8988T (cell line): ENCODE results near the gene KEAP1.
A peak's percentile ranks its signal among the peaks of the same experiment; 100 is the strongest.
"Not testable (repeated sequence)": the region's sequence is repeated elsewhere in the genome, so short reads cannot be mapped to it uniquely, and the experiment has no call there.

ENCODE experiments used
- DNase-seq: peaks from one replicate; pipeline ENCODE4 v3.0.0; 2011

Gene KEAP1

DNA sequence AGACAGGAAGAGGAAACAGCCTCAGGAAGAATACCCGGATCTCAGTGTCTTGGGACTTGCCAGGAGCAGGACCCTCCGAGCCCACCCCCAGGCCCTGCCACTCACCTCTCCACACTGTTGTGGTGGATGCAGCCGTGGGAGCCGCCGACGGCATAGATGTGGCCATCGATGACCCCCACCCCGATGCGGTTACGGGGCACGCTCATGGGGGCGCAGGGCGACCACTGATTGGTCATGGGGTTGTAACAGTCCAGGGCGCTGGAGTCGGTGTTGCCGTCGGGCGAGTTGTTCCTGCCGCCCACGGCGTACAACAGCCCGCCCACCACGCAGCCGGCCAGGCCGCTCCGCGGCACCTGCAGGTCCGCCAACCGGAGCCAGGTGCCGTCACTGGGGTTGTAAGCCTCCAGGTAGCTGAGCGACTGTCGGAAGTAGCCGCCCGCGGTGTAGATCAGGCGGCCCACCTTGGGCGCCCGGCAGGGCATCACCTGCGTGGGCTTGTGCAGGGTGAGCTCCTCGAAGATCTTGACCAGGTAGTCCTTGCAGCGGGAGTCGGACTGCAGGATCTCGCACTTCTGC, 11.6 kb downstream of the KEAP1 start:
- DNase-seq = no peak

DNA sequence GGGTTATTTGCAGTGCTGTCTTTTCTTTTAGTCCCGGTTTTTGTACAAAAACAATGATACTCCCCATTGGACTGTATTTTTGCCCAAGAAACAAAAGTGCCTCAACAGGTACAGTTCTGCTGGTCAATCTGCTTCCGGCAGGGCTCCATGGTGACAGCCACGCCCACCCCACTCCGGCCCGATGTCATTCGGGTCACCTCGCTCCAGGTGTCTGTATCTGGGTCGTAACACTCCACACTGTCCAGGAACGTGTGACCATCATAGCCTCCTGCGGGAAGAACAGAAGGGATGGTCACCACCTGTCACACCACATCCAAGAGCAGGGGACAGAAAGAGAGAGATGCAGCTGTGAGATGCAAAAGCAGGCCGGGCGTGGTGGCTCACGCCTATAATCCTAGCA, 16.6 kb downstream of the KEAP1 start:
- no peak for DNase-seq

DNA sequence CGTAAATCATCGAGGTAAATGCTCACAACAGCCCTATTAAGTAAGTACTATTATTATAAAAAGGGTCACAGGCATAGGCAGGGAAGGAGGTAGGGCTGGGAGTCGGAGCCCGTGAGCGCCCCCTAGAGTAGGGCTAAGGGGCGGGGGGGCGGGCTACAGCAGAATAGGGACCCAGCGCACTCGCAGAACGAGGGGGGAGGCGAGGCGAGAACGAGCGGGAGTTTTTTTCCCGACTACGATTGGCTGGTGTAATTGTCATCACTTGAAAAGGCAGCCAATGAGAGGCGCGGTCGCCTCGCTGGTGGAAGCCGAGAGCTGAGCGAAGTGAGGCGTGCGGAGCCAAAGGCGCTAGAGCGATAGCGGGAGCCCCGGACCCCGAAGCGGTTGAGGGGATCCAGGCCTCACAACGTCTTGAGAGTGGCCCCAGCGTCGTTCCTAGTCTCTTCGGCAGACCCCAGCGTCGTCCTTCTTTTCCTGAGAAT, 24.2 kb downstream of the KEAP1 start:
- DNase-seq = peak; percentile 51

DNA sequence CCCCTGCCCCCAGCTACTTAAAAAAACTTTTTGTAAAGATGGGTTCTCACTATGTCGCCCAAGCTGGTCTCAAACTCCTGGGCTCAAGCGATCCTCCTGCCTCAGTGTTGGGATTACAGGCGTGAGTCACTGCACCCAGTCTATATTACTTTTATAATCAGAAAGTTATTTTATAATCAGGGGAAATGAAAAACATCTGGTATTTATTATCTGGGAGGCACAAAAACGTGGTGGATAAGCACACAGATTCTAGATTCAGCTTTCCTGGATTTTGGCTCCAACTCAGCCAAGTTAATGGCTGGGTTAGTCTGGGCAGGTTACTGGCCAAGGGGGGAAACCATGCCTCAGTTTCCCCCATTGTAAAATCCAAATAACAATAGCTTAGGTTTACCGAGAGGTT, 24.7 kb downstream of the KEAP1 start:
- no peak for DNase-seq

DNA sequence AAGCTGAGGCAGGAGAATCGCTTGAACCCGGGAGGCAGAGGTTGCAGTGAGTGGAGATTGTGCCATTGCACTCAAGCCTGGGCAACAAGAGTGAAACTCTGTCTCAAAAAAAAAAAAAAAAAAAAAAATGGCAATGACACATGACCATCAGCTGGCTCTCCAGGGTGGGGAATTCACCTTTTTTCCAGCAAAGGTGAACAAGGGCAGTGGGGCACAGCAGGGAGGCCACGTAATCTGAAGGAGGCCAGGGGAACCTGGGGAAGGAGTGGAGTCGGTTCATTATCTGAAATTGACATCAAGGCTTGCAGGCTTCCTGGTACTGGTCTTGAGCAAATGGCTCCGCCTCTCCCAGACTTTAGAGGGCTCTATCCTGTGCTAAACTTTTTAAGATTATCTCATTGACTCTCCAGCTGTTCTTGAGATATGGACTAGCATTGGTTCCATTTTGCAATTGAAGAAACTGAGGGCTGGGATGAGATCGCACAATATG, 28.1 kb downstream of the KEAP1 start:
- no peak for DNase-seq

DNA sequence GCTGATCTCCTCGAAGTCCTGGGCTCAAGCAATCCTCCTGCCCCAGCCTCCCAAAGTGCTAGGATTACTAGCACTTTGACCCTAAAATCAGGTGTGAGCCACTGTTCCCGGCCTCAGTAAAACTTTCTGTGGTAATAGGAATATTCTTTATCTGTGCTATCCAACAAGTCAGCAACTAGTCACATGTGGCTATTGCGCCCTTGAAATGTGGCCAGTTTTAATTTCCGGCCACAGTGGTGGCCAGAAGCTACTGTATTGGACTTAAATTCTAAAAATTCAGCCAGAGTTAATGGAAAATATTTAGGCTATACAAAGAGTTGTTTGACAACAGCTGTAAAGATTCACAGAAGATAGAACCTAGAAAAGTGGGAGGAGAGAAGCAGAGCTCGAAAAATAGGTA, 30.0 kb downstream of the KEAP1 start:
- no peak for DNase-seq

DNA sequence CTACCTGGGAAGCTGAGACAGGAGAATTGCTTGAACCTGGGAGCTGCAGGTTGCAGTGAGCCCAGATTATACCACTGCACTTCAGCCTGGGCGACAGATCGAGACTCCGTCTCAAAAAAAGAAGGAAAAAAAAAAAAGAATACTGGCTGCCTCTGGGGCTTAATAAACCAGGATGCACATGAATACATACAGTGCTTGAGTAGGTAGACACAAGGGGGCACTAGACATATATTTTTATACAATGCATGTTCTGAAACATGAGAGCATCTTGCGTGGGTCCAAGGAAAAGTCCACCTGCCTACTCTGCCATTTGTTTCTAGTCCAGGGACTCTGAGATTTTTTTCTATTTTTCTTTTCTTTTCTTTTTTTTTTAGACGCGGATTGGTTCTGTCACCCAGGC, 31.2 kb downstream of the KEAP1 start:
- DNase-seq = no peak

DNA sequence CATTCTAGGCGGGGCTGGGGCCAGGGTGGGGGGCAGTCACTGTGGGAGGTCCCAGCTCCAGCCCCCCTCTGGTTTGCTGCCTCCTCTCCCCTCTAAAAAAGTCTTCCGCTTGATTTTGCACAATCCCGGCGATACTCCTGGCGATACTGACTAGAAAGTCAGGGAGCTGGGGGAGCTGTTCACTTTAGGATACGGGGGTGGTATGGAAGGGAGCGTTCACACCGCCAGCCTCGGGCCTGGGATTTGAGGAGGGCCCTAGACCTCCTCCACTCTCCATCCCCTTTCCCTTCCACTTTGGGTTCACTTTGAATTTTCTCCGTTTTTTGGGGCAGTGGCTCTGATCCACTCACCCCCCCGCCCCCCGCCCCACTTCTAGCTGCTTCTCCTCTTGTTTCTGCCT, 35.0 kb downstream of the KEAP1 start:
- no peak for DNase-seq

DNA sequence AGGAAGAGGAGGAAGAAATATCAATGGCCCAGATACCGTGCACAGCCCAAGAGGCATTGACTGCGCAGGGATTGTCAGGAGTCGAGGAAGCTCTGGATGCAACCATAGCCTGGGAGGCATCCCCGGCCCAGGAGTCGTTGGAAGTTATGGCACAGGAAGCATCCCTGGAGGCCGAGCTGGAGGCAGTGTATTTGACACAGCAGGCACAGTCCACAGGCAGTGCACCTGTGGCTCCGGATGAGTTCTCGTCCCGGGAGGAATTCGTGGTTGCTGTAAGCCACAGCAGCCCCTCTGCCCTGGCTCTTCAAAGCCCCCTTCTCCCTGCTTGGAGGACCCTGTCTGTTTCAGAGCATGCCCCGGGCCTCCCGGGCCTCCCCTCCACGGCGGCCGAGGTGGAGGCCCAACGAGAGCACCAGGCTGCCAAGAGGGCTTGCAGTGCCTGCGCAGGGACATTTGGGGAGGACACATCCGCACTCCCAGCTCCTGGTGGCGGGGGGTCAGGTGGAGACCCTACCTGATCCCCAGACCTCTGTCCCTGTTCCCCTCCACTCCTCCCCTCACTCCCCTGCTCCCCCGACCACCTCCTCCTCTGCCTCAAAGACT, 36.0 kb downstream of the KEAP1 start:
- no peak for DNase-seq

DNA sequence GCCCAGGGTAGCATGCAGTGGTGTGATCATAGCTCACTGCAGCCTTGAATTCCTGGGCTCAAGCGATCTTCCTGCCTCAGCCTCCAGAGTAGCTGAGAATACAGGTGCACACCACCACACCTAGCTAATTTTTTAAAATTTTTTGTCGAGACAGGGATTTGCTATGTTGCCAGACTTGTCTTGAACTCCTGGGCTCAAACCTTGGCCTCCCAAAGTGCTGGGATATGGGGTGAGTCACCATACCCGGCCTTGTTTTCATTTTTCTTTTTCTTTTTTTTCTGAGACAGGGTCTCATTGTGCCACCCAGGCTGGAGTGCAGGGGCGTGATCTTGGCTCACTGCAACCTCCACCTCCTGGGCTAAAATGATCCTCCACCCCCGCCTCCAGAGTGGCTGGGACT, 38.7 kb downstream of the KEAP1 start:
- DNase-seq = no peak

DNA sequence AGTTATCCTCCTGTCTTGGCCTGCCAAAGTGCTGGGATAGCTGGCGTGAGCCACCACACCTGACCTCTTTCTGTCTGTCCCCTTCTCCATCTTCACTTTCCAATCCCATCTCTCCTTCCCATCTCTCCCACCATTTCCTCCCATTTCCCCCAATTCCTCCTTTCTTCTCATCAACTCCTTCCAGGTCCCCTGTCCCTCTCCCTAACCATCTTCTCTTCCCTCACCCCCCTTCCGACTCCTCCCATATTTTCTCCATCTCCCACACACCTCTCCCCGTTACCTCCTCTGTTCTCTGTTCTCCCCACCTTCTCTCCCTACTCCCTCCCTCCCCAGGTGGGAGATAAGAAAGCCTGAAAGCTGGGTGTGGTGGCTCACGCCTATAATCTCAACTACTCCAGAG, 40.6 kb downstream of the KEAP1 start:
- DNase-seq = no peak

DNA sequence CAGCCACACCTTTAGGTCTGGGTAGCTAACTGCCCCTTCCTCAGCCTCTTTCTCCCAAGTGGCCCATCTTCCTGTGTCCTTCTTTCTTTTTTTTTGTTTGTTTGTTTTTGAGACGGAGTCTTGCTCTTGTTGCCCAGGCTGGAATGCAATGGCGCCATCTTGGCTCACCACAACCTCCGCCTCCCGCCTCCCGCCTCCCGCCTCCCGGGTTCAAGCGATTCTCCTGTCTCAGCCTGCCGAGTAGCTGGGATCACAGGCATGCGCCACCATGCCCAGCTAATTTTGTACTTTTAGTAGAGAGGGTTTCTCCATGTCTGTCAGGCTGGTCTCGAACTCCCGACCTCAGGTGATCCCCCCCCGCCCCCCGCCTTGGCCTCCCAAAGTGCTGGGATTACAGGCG, 41.1 kb downstream of the KEAP1 start:
- not testable (repeated sequence) for DNase-seq

DNA sequence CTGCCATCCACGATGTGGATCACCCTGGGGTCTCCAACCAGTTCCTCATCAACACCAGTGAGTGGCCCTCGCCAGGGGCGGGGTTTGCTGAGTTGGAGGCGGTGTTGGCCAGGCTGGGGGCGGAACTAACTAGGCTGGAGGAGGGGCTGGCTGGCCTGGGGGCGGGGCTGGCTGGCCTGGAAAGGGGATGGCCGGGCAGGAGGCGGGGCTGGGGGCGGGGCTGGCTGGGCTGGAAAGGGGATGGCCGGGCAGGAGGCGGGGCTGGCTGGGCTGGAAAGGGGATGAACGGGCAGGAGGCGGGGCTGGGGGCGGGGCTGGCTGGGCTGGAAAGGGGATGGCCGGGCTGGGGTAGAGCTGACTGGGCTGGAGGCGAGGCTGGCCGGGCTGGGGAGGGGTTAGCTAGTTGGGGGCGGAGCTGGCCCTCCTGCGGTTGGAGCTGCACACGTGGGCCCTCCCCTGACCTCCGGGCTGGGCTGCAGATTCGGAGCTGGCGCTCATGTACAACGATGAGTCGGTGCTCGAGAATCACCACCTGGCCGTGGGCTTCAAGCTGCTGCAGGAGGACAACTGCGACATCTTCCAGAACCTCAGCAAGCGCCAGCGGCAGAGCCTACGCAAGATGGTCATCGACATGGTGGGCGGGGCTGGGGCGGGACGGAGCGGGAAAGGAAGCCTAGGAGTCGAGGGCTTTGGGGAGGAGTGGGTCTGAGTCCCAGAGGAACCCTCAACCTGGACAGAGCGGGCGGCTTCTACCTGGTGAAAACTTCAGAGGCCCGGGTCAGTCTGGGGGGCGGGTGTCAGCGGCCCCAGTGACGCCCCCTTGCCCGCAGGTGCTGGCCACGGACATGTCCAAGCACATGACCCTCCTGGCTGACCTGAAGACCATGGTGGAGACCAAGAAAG, 41.9 kb downstream of the KEAP1 start:
- peak; percentile 89 for DNase-seq

DNA sequence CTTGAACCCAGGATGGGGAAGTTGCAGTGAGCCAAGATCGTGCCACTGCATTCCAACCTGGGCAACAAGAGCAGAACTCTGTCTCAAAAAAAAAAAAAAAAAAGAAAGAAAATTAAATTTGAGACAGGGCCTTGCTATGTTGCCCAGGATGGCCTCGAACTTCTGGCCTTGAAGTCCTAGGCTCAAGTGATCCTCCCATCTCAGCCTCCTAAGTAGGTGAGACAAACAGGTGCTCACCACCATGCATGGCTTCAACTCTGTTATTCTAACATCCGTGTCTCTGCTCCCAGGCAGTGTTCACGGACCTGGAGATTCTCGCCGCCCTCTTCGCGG, 42.5 kb downstream of the KEAP1 start:
- no peak for DNase-seq

DNA sequence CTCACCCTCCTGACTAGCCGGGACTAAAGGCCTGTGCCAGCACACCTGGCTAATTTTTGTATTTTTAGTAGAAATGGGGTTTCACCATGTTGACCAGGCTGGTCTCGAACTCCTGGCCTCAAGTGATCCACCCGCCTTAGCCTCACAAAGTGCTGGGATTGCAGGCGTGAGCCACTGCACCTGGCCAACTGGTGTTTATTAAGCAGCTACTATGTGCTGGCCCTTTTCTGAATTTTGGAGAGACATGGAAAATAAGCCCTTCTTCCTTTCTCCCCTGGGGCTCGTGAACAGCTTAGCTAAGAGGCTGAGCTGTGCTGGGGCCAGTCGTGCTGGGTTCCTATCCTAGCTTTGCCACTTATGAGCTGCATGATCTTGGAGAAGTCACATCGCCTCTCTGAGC, 44.4 kb downstream of the KEAP1 start:
- not testable (repeated sequence) for DNase-seq

DNA sequence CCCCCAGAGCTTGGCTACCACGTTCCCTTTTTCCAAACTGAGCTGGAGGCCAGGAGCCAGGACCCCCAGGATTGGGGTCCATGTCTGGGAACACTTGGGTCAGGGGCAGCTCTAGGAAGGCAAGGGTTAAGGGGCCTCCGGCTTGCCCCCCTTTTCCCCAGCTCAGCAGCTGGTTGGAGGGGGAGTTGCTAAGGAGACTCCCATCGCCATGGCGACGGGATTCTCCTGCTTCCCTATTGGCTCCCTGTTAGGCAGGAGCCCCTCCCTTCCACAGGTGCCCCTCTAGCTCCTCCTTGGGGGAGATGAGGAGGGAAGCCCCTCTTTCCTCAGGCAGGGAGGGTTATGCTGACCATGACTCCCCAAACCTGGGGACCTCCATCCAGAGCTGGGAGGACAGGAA, 48.9 kb downstream of the KEAP1 start:
- peak; percentile 75 for DNase-seq

DNA sequence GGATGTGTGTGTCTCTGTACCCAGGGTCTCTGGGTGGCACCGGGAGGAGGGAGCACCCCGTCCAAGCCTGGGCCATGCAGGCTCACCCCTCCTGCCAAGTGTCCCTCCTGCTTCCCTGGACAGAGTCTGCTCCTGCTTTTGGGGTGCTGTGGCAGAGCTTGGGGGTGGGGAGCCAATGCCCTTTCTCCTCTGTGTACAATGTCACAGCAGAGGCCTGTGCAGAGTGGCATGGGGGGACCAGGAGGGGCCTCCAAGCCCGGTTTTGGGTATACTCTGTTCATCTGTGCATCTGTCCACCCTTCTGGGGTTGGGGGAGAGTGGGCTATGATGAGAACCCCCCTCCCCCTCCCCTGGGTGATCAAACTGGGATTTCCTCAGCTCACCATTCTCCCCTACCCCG, 49.3 kb downstream of the KEAP1 start:
- no peak for DNase-seq

DNA sequence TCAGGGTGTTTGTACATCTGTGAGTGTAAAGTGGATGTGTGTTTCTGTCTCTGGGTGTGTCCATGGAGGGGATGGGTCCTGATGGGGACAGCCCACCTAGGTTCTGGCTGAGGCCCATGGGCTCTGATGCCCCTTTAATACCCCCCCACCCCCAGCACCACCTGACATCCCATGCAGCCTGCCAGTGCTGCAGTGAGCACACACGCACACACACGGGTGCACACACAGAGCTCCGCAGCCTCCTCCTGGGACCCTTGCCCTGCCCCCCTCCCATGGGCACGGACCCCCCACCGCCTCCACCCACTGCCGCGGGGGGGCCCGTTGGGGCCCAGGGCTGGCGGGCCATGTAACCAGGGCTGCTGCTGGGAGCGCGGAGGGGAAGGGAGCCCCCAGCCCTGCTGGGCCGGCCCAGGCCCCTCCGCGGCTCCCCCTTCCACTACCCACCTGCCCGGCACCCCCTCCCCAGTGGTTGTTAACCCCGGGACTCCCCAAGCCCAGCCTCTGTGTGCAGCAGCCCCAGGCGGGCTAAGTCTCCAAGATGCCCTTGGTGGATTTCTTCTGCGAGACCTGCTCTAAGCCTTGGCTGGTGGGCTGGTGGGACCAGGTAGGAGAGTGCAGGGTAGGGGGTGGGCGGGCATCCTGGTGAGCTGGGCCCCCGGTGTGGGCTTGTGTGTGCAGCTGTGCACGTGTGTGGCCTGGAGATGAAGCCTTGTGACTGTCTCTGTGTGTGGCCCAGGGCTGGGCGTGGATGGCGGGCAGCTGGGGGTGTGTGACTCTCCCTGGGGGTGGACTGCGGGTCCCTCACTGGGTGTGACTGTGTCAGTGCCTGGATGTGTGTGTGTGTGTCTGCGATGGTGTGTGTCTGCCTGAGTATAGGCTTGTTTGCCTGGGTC, 50.2 kb downstream of the KEAP1 start:
- no peak for DNase-seq

DNA sequence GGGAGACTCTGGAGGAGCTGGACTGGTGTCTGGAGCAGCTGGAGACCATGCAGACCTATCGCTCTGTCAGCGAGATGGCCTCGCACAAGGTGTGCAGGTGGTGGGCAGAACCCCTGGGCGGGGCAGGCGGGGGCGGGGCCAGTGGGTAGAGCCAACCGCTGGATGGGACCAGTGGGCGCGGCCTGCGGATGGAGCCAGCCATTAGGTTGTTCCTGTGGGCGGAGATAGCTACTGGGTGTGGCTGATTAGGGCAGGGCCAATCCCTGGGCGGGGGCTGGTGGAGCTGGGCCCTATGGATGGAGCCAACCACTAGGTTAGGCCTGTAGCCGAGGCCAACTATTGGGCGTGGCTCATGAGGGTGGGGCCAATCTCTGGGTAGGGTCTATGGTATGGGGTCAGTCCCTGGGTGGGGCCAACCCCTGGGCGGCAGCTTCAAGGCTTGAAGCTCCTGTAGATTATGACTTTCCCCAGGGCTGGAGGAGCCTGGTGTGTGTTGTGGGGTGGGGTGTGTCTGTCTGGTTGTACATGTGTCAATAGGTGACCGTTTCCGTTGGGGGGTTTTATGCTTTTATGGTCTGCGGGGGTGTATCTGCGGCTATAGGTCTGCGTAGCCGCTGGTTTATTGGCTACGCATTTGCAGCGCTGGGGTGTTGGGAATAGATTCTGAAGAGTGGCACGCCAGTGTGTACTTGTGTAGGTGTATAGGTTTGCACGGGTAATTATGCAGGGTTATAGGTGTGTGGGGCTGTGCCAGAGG, 52.1 kb downstream of the KEAP1 start:
- DNase-seq = no peak

DNA sequence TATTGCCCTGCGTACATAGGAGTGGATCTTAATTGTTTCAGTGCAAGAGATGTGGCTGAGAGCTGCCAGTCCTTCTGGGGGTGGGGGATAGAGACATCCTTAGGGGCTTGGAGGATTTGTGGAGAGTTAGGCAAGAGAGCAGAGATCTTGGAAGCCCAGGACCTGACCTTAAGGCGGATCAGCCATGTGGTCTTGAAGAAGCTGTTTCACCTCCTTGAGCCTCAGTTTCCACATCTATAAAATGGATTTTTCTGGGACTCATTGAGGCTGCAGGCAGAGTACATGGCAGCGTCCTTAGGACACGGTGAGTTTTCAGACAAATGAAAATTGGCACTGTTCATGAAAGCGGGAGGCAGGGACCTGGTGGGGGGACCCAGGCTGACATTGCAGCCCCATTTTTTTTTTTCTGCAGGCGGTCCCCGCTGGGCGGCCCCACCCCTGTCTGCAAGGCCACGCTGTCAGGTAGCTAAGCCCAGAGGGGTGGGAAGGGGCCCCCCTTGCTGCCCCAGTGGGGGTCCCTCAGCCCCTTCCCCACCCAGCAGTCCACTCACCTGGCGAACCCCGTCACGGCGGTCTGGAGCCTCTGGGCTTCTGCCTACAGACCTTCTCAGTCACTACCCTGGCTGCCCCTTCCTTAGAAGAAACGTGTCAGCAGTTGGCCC, 52.8 kb downstream of the KEAP1 start:
- DNase-seq = no peak

DNA sequence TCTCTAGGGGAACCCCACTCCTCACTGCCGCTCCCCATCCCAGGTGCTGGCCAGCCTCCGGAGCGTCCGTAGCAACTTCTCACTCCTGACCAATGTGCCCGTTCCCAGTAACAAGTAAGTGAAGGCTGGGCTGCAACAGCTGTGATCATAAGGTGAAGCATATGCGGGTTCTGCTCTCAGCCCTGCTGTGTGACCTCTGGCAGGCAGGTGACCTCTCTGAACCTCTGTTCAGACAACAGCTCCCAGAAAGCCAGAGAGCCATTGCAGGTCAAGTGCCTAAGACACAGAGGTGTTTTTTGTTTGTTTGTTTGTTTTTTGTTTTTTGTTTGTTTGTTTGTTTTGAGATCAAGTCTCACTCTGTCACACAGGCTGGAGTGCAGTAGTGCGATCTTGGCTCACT, 54.1 kb downstream of the KEAP1 start:
- DNase-seq = no peak

DNA sequence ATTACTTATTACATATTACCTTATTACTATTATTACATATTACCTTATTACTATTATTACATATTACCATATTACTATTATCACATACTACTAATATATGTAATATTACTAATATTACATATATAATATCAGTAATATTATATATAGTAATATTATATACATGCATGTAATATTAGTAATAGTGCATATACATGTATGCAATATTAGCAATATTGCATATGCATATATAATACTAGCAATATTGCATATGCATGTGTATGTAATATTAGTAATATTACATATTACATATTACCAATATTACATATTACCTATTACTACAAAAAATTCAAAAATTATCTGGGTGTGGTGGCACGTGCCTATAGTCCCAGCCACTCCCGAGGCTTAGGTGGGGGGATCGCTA, 60.5 kb downstream of the KEAP1 start:
- no peak for DNase-seq
